Uterus (tissue), 4 donors: ENCODE data around the gene DEFB126. TPM values are rescaled to one million over a fixed set of nuclear protein-coding genes. Genes with fewer than 3 reads are reported as not detected.
"Not testable (repeated sequence)": the region's sequence is repeated elsewhere in the genome, so short reads cannot be mapped to it uniquely, and the experiment has no call there.

Experiments used
- DNase-seq, 2 donors: peaks; one replicate each; pipeline ENCODE4 v3.0.0-alpha.2; 2019 to 2020
- H3K27ac ChIP-seq, 2 donors: fragments of 200-600 bp; sonication (generic); 1 replicate in 1 of 2; 2 replicates in 1 of 2; pipeline ENCODE4 v1.5.1; 2016 to 2018
- H3K27me3 ChIP-seq, 2 donors: fragments of 200-600 bp; sonication (generic); one replicate each; pipeline ENCODE4 v1.5.1; 2018 to 2019; ENCODE audit warnings: control low read depth in 1 of 2
- H3K36me3 ChIP-seq, 2 donors: fragments of 200-600 bp; sonication (generic); one replicate each; pipeline ENCODE4 v1.5.1; 2019; ENCODE audit warnings: control low read depth in 1 of 2
- H3K4me1 ChIP-seq, 2 donors: fragments of 200-600 bp; sonication (generic); one replicate each; pipeline ENCODE4 v1.5.1; 2018 to 2019; ENCODE audit warnings: control low read depth in 1 of 2
- H3K4me3 ChIP-seq, 2 donors: fragments of 200-600 bp; sonication (generic); 1 replicate in 1 of 2; 2 replicates in 1 of 2; pipeline ENCODE4 v1.5.1; 2018 to 2019; ENCODE audit warnings: mild to moderate bottlenecking in 1 of 2
- H3K9me3 ChIP-seq, 2 donors: fragments of 200-600 bp; sonication (generic); one replicate each; pipeline ENCODE4 v1.5.1; 2019; ENCODE audit warnings: control low read depth in 1 of 2
- POLR2A ChIP-seq, 2 donors: fragments of 450-650 bp; IDR thresholded peaks; one replicate each; pipeline ENCODE4 v1.6.1; 2016; ENCODE audit warnings: antibody characterized with exemption in 2 of 2, mild to moderate bottlenecking in 1 of 2, moderate library complexity in 1 of 2
- intact Hi-C: fragments of 100-400 bp; cut with DNase I; formaldehyde crosslinking; loops from one replicate; pipeline ENCODE4 v1.15.1; 2023; ENCODE audit warnings: low total_unique reads
- total RNA-seq, 4 donors: library from RNA; depleted of rRNA in 3 of 4; stranded (reverse); fragments of >200 nt in 3 of 4; gene quantifications; one replicate each; pipeline versions ENCODE4 v1.1.0 to v1.2.4, GENCODE V29; 2014 to 2023
- TF ChIP-seq, protein P1 (sequence below), 4 experiments: fragments of 200-600 bp in 2 of 4; fragments of 450-650 bp in 2 of 4; sonication (generic) in 2 of 4; IDR thresholded peaks; one replicate each; pipeline ENCODE4 v1.5.1; 2016 to 2019; ENCODE audit warnings: antibody characterized with exemption in 4 of 4, mild to moderate bottlenecking in 2 of 4, moderate library complexity in 1 of 4
- donor health status: DM: yes; HTN: yes; CAD: no.

Gene DEFB126
- total RNA-seq, 4 donors from 2014 or later = not detected

DNA sequence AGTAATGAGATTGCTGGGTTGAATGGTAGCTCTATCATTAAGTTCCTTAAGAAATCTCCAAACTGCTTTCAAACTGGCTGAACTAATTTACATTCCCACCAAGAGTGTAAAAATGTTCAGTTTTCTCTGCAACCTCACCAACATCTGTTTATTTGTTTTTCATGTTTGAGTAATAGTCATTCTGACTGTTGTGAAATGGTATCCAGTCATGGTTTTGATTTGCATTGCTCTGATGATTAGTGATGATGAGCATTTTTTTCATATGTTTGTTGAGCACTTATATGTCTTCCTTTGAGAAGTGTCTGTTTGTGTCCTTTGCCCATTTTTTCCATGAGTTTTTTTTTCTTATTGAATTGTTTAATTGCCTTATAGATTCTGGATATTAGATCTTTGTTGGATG is 30.0 kb upstream of the DEFB126 start:
- no peak for TF ChIP-seq POLR2A (IDR thresholded peaks at IDR 0.05)
- TF ChIP-seq, protein P1, sequence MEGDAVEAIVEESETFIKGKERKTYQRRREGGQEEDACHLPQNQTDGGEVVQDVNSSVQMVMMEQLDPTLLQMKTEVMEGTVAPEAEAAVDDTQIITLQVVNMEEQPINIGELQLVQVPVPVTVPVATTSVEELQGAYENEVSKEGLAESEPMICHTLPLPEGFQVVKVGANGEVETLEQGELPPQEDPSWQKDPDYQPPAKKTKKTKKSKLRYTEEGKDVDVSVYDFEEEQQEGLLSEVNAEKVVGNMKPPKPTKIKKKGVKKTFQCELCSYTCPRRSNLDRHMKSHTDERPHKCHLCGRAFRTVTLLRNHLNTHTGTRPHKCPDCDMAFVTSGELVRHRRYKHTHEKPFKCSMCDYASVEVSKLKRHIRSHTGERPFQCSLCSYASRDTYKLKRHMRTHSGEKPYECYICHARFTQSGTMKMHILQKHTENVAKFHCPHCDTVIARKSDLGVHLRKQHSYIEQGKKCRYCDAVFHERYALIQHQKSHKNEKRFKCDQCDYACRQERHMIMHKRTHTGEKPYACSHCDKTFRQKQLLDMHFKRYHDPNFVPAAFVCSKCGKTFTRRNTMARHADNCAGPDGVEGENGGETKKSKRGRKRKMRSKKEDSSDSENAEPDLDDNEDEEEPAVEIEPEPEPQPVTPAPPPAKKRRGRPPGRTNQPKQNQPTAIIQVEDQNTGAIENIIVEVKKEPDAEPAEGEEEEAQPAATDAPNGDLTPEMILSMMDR (IDR thresholded peaks at IDR 0.05) = no peak
- DNase-seq = no peak
- H3K27me3 ChIP-seq = no peaks in the 10 kb centered on the region

DNA sequence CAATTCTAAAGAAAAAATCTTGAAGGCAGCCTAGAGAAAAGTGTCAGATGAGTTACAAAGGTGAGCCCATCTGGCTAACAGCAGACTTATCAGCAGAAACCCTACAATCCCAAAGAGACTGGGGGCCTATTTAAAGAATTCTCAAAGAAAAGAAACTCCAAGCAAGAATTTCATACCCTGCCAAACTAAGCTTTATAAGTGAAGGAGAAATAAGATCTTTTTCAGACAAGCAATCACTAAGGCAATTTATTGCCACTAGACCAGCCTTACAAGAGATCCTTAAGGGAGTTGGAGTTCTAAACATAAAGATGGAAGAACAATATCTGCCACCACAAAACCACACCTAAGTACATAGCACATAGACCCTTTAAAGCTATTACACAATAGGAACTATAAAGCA is 24.9 kb upstream of the DEFB126 start:
- no peak for TF ChIP-seq POLR2A (IDR thresholded peaks at IDR 0.05)
- TF ChIP-seq, protein P1 (IDR thresholded peaks at IDR 0.05) = no peak
- H3K27ac ChIP-seq = no peak overlapping the region
- no peak overlapping the region for H3K4me3 ChIP-seq
- H3K27me3 ChIP-seq = no peaks in the 10 kb centered on the region
- no peaks in the 10 kb centered on the region for H3K36me3 ChIP-seq
- no peaks in the 10 kb centered on the region for H3K4me1 ChIP-seq
- intact Hi-C loops = no loop called here
- DNase-seq = no peak
- H3K9me3 ChIP-seq = peaks cover 0 to 6% of the 10 kb centered on the region in 2 donors

More for the DNA sequence above, 30.0 kb upstream of the DEFB126 start:
- no peaks in the 10 kb centered on the region for H3K36me3 ChIP-seq
- peaks cover 0 to 3% of the 10 kb centered on the region in 2 donors for H3K9me3 ChIP-seq
- no peak overlapping the region for H3K27ac ChIP-seq
- H3K4me1 ChIP-seq = no peaks in the 10 kb centered on the region
- no peak overlapping the region for H3K4me3 ChIP-seq
- intact Hi-C loops = no loop called here

DNA sequence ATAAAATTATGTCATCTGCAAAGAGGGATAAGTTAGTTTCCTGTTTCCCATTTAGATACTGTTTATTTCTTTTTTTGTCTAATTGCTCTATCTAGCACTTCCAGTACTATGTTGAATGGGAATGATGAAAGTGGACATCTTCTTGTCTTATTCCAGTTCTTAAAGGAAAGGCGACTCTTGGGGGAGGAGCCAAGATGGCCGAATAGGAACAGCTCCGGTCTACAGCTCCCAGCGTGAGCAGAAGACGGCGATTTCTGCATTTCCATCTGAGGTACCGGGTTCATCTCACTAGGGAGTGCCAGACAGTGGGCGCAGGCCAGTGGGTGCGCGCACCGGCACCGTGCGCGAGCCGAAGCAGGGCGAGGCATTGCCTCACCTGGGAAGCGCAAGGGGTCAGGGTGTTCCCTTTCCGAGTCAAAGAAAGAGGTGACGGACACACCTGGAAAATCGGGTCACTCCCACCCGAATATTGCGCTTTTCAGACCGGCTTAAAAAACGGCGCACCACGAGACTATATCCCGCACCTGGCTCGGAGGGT is 12.5 kb upstream of the DEFB126 start:
- H3K4me3 ChIP-seq, H3K9me3 ChIP-seq, DNase-seq, H3K27me3 ChIP-seq, H3K36me3 ChIP-seq, H3K4me1 ChIP-seq, intact Hi-C loops, H3K27ac ChIP-seq: not testable (repeated sequence)

DNA sequence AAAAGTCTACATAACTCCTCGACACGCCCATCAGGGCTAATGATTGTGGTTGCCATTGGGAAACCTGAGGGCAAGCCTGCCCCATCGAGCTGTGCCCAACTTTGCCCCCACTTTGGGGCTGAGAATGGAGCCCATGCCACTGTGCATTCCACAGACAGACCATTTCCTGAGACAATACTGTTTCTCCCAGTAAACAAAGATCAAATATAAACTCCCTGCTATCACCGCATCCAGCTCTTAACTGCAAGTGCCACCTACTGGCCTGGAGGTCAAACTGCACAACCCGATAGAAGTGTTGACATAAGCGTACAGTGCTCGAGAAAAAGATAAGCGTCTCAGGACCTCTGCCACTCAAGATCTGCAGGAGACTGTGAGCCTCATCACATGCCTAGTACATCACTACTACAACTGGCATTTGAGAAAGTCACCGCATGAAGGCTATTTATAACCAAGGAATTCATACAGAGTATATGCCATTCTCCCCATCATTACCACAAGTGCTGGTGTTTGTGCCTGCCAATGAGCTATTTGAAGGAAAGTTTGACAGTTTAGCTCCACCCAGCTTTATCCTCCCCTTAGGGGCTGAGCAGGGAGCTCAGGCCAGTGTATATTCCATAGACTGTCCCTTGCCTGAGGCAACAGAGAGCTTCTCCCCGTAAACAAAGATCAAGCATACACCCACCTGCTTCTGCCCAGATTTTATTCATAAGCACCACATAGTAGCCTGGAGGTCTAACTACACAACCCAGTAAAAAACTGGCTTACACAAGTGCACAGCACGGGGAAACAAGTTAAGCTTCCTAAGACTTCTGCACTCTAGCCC is 4.5 kb upstream of the DEFB126 start:
- Histone ChIP-seq H3K4me1 (no peaks in the 10 kb centered on the region), H3K9me3 (no peaks in the 10 kb centered on the region), H3K27ac (no peak overlapping the region), H3K27me3 (peaks cover 0 to 7% of the 10 kb centered on the region in 2 donors), H3K4me3 (no peak overlapping the region), H3K36me3 (no peaks in the 10 kb centered on the region)
- DNase-seq = no peak
- TF ChIP-seq, protein P1 (IDR thresholded peaks at IDR 0.05) = no peak
- TF ChIP-seq POLR2A (IDR thresholded peaks at IDR 0.05) = no peak
- intact Hi-C loops = no loop called here

- H3K27ac ChIP-seq = no peak overlapping the region
- TF ChIP-seq POLR2A (IDR thresholded peaks at IDR 0.05) = no peak
- TF ChIP-seq, protein P1 (IDR thresholded peaks at IDR 0.05) = no peak
- intact Hi-C loops = no loop called here
Measured at GRCh38 chr20:145877-146276, 3.5 kb downstream of the DEFB126 start.

More at GRCh38 chr20:145877-146276, 3.5 kb downstream of the DEFB126 start:
- Histone ChIP-seq H3K9me3 (no peaks in the 10 kb centered on the region), H3K27me3 (peaks cover 0 to 4% of the 10 kb centered on the region in 2 donors), H3K4me3 (no peak overlapping the region), H3K4me1 (no peaks in the 10 kb centered on the region), H3K36me3 (no peaks in the 10 kb centered on the region)
- no peak for DNase-seq
